HG03060 (cell line): ENCODE measurements around the gene MFSD2A.
"Not testable (repeated sequence)": the region's sequence is repeated elsewhere in the genome, so short reads cannot be mapped to it uniquely, and the experiment has no call there.

Experiments used
- ATAC-seq: cut with Tn5 transposase; IDR thresholded peaks from one replicate; pipeline ENCODE4 v1.9.1; 2021; ENCODE audit warnings: low read depth, moderate number of reproducible peaks; ENCODE audit not compliant: unreplicated experiment

MFSD2A gene

DNA sequence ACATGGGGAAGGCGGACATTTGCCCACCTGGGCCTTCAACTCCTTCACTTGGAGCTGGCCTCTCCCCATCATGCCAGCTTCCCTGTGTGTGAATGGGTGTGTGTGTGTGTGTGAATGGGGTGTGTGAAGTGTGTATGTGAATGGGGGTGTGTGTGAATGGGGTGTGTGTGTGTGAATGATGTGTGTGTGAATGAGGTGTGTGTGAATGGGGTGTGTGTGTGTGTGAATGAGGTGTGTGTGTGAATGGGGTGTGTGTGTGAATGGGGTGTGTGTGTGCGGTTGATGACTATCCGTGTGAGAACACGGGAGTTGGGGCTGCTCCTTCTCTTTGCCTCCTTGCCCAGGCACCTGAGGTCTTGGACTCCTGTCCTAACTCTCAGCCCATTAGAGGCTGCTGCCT lies 9.6 kb downstream of the MFSD2A start:
- no peak for ATAC-seq

DNA sequence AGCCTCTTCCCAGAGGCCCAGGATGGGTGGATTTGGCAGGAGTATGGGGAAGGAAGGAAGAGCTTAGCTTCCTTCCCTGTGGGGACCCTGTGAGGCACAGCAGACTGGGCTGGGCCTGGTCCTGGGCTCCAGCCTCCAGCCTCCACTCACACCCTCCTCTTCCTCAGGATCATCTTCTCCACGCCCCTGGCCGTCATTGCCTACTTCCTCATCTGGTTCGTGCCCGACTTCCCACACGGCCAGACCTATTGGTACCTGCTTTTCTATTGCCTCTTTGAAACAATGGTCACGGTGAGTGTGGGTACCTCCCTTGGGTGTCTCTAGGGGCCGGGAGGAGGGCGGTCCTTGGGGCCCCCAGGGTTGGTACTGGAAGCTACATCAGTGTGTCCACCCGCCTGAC lies 10.1 kb downstream of the MFSD2A start:
- no peak for ATAC-seq

DNA sequence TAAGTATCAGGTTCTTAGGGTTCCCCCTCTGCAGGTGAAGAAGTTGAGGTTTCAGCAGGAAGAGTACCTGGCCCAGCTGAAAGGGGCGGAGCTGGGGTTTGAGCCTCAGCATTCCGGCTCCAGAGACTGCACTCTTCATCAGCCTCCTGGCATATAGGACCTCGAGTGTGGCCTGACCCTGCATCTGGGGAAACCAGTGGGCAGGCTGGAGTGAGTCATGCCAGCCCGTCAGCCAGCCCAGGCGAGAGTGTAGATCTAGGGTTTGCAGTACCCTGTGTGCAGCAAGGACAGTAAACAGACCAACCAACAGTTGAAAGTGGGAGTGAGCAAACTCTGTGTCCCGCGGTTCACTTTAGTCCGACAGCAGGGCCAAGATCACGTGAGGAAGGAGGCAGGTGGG lies 14.1 kb downstream of the MFSD2A start:
- no peak for ATAC-seq

DNA sequence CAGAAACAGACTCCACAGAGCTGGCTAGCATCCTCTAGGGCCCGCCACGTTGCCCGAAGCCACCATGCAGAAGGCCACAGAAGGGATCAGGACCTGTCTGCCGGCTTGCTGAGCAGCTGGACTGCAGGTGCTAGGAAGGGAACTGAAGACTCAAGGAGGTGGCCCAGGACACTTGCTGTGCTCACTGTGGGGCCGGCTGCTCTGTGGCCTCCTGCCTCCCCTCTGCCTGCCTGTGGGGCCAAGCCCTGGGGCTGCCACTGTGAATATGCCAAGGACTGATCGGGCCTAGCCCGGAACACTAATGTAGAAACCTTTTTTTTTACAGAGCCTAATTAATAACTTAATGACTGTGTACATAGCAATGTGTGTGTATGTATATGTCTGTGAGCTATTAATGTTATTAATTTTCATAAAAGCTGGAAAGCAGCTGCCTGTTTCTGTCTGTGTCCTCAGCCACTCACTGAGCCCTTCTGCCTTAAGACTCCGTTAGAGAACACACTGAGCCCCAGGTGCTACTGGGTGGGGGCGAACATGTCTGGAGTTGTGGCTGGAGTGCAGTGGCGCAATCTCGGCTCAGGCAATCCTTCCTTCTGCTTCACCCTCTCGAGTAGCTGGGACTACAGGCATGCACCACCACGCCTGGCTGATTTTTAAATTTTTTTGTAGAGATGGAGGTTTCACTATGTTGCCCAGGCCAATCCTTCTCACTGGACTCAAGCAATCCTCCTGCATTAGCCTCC lies 14.8 kb downstream of the MFSD2A start:
- no peak for ATAC-seq

DNA sequence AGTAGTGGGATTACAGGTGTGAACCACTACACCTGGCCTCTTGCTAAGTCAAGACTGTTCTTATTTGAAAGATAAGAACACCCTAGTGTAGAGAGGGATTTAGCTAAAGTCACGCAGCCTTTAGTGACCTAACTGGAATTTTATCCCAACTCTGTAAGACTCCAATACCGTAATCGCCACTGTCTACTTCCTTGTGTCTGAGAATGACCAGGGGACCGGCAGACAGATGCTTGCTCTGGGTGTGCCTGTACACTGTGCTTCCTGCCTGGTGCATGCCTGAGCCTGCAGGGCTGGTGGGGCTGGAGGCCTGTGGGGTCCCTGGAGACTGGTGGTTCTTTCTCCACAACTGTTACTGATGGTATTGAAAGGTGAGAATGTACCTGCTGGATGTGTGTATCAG lies 15.3 kb downstream of the MFSD2A start:
- no peak for ATAC-seq

DNA sequence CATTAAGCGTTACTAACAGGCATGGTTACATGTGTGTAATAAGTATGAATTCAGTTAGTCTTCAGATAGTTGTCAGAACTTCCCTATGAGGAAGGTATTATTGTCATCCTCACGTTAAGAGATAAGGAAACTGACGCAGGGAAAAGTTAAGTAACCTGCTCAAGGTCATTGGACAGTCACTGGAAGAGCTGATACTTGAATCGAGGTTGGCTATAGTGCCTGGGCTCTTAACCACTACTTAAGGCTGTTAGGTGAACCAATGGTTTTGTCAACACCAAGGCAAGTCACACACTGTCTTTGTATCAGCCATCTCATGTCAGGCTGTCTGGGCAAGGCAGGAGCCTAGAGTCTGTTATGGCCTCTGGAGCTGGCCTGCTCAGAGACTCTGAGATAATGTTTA lies 16.2 kb downstream of the MFSD2A start:
- ATAC-seq: no peak

DNA sequence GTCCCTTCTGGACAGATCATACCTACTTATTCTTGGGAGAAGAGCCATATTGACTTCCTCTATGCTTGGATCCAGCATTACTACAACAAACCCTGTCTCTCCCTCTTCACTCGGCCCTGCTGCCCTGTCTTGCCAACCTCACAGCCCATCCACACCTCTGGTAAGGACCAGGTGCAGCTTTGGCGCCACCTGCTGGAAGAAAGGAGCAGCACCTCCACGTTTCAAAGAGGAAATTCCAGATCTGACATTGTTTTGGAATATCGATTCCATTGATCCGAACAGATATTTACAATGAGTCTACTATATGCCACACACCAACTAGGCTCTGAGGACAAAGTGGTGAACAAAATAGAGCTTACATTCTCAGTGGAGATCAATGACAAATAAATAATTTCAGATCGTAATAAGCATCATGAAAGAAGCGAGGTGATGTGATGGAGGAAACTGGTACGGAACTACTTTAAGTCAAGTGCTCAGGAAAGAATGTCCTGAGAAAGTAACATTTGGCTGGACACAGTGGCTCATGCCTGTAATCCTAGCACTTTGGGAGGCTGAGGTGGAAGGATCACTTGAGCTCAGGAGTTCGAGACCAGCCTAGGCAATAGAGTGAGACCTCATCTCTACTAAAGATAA lies 18.7 kb downstream of the MFSD2A start:
- no peak for ATAC-seq

DNA sequence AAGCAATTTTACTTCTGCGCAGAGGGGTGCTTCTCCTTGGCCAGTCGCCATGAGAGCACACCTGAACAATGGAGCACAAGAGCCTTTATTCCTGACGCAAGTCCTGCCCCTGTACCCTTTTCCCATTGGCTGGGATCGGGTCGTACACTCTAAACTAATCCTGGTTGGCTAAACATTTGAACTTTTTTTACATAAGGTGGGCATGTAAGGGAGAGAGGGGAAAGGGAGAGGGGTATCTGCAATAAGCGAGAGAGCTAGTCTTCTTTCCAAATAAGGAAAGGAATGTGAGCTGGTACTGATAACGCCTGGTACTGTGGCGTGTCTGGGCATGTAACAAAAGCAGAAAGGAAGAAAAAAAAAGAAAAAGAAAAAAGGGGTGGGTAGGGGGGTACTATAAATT lies 21.8 kb downstream of the MFSD2A start:
- ATAC-seq: no peak

DNA sequence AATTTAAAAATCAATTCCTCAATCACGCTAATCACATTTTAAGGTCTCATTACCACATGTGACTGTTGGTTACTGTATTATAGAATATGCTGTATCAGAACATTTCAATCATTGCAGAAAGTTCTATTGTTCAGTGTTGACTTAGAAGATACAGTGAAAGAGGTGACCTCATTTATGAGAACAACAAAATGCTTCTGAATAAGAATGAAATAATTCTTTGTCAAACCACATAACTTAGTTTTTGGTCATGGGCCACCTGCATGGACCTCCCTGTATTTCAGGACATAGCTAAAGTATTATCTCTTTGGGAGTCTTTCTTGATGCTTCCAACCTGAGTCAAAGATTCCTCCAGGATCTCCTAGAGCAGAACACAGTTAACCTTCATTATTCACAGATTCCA lies 22.3 kb downstream of the MFSD2A start:
- ATAC-seq: no peak

DNA sequence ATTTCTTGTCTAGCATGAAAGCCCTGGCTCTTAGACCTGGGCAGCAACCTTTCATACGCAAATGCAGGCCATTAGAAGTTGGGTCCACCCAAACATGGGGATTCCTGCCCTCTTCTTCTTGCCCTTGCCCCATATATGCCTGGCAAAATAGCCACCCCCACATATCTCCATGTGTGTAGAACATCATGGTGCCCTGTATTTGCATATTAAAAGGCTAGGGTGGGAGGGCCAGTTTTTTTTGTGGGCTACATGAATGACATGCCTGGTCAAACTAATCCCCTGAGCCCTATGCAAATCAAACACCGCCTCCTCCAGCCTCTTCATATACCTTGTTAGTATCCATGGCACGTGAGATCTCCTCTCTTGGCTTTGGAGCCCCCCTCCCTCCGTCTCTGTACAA lies 24.7 kb downstream of the MFSD2A start:
- ATAC-seq: no peak

DNA sequence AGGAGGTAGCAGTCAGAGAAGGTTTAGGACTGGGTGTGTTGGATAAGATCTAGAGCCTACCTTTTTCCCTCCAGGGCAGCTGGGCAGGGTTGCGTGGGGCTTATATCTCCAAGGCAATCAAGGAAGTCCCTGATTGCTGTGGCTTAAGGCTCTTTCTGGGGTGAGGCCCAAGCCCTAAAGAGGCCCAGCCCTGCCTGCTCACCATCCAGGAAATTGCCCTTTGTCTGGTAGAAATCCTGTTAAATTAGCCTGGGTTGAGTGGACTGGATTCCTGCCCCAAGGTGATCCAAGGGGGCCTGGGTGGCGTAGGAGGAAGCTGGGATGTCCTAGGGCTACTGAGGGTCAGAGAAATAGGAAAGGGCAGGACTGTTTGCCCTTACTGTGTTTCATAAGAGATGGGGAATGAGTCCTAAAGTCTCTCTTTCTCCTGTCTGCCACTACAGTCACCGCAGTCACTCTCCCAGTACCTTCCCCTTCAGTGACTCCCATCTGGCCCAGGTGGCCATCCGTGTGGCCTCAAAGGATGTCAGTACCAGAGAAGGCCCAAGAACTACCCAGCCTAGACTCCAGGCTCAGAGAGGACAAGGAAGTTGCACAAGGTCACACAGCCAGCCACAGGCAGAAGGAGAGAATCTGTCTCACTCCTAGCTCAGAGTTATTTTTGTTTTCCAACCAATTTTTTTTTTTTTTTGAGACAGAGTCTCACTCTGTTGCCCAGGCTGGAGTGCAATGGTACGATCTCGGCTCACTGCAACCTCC lies 25.8 kb downstream of the MFSD2A start:
- ATAC-seq: no peak

DNA sequence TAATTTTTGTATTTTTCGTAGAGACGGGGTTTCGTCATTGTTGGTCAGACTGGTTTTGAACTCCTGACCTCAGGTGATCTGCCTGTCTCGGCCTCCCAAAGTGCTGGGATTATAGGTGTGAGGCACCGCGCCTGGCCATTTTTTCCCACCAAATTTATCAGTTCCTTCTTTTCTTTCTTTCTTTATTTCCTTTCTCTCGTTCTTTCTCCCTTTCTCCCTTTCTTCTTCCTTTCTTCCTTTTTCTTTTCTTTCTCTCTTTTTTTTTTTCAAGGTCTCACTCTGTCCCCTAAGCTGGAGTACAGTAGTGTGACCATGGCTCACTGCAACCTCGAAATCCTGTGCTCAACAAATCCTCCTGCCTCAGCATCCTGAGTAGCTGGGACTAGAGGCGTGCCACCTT lies 26.4 kb downstream of the MFSD2A start:
- no peak for ATAC-seq

DNA sequence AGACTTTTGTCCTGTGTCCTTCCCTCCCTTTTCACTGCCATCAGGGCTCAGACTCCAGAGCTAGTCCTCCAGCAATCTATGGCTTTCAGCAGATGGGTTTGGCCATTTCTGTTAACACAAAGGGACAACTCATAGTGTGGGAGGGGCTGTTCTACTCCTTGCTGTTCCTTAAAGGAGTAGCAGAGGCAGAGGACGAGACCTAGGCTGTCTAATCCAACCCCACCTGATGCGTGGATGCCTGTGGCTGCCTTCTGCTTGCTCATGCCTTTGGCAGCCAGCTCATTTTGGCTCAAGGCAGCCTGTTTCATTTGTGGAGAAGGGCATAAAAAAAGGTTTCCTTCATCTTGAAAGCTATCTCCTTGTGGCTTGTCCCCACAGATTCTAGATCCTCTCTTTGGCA lies 27.0 kb downstream of the MFSD2A start:
- ATAC-seq: no peak

DNA sequence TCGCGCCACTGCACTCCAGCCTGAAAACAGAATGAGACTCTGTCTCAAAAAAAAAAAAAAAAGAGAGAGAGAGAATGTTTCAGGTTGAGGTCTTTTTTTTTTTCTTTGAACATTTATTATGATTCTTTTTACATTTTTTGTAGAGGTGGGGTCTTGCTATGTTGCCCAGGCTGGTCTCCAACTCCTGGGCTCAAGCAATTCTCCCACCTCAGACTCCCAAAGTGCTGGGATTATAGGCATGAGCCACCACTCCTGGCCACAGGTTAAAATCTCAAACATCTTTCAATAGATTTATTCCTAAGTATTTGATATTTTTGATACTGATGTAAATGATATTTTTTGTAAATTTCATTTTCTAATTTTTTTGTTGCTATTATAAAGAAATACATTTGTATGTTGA lies 29.5 kb downstream of the MFSD2A start:
- ATAC-seq: not testable (repeated sequence)

DNA sequence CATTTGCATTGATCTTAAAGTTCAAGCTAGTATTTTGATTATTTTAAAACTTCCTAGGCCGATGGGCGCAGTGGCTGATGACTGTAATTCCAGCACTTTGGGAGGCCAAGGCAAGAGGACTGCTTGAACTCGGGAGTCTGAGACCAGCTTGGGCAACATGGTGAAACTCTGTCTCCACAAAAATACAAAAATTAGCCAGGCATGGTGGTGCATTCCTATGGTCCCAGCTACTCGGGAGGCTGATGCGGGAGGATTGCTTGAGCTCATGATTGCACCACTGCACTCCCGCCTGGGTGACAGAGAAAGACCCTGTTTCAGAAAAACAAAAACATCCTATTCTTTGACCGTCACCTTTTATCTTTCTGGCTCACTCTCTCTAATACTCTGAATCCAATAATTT lies 30.0 kb downstream of the MFSD2A start:
- ATAC-seq: no peak

DNA sequence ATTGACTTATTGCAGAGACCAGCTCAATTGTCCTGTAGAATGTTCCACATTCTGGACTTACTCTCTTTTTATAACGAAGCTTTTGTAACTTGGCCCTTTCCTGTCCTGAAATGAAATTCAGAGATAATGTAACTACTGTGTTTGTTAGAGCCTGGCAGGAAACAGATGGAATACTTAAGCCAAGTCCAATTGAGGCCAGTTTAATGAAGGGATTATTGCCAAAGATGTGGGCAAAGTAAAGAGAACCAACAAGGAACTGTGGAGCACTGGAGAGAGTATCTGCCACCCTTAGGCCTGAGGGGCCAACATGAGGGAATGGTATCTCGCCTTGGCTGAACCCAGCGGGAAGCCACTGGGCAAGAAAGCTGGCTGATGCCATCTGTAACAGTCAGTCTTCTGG lies 32.9 kb downstream of the MFSD2A start:
- no peak for ATAC-seq

DNA sequence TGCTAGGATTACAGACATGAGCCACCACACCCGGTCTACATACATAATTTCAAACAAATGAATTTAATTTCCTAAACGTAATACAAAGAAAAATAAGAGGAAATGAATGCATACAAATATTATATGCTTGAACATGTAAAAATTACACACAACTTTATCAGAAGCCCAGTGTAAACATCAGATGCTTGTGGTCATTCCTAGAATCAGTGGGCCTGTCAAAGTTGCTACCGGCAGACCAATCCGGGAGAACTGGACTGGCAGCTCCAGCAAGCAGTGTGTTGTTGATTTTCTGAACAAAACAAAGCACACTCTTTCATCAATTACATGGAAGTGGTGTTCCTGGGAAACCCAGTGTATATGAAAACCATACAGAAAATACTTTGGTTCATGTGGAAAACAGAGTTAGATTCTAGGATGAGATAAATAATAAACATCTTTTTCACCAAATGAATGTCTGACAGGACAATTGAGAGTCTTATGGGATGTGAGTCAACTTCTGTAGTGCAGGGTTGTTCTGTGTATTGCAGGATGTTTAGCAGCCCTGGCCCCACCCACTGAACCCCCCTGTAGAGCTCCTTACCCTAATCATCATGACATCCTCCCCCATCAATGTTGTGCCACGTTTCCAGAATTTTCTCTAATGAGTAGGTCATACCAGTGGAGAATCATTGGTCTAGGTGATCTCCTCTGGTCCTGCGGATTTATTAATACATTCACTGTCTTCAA lies 33.8 kb downstream of the MFSD2A start:
- ATAC-seq: no peak

DNA sequence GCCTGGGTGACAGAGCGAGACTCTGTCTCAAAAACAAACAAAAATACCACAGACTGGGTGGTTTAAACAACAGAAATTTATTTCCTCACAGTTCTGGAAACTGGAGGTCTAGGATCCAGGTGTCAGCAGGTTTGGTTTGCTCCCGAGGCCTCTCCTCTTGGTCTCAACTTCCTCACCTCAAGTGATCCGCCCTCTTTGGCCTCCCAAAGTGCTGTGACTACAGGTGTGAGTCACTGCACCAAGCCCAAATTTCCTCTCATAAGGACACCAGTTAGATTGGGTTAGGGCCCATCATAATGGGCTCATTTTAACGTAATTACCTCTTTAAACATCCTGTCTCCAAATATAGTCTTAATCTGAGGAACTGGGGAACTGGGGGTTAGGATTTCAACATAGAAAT lies 35.5 kb downstream of the MFSD2A start:
- no peak for ATAC-seq

DNA sequence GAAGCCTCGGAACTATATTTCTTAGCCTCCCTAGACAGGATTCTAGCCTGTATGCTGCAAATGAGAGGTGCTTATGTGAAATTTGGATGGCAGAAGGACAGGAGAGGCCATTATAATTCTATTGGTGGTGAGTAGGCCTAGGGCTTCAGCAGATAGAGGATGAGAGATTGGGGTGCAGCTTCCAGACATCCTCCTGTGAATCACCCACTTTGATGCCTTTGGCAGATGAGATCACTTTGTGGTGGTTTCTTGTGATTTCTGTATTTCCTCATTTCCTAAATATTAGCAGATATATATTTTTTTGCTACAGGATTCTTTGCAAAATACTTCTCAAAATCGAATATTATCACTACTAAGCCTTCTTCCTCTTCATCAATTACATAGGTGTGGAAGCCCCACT lies 37.3 kb downstream of the MFSD2A start:
- no peak for ATAC-seq

DNA sequence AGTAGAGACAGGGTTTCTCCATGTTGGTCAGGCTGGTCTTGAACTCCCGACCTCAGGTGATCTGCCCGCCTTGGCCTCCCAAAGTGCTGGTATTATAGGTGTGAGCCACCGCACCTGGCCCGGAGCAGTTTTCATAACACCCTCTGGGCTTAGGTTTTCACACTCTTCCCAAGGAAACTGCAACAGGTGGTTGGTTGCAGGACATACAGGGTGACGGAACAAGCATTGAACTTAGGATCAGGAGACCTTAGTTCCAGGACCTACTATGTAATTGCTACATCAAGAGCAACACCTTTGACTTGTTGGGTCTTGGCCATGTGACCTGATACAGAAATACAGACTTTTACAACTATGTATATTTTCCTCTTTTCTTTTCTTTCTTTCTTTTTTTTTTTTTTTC lies 37.9 kb downstream of the MFSD2A start:
- ATAC-seq: no peak

DNA sequence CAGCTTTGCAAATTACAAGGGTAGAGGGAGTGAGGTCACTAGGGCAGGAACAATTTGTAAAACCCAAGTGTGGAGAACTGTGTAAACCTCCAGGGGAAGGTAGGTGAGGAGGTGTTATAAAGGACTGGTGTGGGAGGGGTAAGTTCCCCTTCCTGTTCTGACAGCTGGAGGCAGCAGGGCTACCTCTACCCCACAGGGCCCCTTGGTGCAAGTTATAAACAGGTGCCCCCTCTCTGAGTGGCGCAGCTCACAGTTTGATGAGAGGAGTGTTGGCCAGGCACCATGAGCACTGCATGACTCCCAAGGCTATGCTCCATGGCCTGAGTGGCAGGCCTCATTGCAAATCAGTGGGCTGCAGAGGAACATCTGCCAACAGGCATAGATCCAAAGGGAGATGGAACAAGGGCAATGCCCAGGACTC lies 41.0 kb downstream of the MFSD2A start:
- peak; percentile 60 for ATAC-seq
